NCI-H1436 treated with DMSO at 0.1 percent for 48 hours (cell line): ENCODE results near the gene TSKU.
"Not testable (repeated sequence)": the region's sequence is repeated elsewhere in the genome, so short reads cannot be mapped to it uniquely, and the experiment has no call there.

ENCODE experiments used
- DNase-seq: peaks from one replicate; lab custom pipeline; 2025; lab: John Stamatoyannopoulos, UW

Gene TSKU

DNA sequence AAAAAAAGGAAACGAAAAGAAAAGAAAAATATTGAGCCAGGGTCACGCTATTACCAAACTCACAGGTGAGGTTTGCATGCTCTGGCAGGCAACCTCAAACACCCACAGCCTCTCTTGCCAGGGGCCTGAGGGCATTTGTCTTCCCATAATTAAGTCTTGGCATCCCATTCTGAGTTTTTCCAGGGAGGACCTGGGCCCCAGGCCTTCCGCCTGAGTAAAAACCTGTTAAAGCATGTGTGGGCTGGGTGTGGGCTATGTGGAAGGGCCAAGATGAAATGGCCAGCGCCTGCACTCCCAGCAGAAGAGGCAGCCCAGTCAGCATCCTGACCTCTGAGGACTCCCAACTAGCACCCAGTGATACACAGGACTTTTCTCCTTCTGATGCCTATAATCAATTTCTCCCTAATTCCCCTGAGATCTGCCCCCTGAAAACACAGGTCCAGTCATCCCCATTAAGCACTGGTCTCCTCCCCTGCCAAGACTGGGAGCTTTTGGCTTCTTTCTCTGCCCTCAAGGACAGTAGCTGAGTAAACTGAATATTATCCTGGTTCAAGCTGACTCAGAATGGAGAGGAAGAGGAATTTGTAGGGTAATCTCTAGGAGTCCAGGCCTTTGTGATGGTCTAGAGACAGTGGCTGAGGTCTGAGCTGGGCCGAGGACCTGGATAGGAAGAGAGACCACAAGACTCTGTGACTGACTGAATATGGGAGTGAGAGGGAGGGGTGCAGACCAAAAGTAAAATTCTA lies 42.0 kb downstream of the TSKU start:
- DNase-seq, result no peak

DNA sequence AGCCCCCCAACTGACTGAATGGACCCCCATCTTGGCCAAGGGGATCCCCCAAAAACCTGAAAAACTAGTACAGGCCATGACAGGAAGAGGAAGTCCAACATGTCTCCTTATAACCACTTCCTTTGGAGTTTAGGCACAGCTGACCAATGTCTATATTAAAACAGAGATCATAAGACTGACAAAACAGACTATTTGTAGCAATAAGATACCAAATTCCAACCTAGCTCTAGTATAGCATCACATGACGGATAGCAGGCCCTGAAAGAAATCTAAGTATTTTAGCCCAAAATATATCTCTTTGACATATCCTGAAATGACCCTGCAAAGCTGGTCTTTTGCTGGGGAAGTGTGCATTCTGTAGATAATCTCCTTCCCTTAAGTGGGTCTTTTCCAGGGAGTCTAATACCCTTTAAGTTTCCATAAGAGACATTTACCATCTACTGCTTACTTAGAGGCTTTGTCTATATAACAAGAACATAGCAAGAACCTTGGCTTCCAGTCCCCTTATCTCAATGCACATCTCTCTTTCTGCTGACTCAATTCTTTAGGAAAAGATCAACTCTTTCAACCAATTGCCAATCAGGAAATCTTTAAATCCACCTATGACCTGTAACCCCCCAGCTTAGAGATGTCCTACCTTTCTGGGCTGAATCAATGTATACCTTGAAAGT lies 42.7 kb downstream of the TSKU start:
- no peak for DNase-seq

DNA sequence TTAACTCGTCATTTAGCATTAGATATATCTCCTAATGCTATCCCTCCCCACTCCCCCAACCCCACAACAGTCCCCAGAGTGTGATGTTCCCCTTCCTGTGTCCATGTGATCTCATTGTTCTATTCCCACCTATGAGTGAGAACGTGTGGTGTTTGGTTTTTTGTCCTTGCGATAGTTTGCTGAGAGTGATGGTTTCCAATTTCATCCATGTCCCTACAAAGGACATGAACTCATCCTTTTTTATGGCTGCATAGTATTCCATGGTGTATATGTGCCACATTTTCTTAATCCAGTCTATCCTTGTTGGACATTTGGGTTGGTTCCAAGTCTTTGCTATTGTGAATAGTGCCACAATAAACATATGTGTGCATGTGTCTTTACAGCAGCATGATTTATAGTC lies 43.4 kb downstream of the TSKU start:
- not testable (repeated sequence) for DNase-seq

DNA sequence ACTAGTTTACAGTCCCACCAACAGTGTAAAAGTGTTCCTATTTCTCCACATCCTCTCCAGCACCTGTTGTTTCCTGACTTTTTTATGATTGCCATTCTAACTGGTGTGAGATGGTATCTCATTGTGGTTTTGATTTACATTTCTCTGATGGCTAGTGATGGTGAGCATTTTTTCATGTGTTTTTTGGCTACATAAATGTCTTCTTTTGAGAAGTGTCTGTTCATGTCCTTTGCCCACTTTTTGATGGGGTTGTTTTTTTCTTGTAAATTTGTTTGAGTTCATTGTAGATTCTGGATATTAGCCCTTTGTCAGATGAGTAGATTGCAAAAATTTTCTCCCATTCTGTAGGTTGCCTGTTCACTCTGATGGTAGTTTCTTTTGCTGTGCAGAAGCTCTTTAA lies 43.8 kb downstream of the TSKU start:
- not testable (repeated sequence) for DNase-seq

DNA sequence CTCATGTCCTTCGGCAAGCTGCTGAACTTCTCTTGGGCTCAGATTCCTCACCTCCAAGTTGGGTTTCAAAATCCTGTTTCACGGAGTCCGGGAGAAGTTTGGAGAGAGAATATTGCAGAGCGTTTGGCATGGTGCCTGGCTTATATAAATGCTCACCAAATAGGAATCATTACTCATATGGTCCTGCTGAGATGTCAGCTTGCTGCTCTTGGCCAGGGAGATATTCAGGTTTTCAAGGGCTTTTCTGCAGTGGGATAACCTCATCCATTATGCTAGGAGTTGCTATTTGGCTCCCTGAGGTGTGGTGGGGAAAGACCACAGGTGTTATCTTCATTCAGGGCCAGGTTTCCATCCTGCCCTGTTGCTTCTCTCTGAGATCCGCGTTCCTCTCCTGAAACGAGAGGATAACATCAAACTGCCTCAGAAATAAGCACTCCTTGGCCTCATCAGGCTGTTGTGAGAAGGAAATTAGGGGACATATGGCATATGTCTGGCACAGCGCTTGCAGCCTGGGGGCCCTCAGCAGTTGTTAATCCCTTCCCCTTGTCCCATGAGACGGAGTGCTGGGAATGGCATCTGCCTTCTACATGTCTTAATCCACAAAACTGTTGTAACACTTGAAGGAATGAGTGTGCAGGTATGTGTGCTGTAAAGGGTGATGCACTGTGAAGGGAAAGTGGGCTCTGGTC lies 47.6 kb downstream of the TSKU start:
- DNase-seq, result no peak

DNA sequence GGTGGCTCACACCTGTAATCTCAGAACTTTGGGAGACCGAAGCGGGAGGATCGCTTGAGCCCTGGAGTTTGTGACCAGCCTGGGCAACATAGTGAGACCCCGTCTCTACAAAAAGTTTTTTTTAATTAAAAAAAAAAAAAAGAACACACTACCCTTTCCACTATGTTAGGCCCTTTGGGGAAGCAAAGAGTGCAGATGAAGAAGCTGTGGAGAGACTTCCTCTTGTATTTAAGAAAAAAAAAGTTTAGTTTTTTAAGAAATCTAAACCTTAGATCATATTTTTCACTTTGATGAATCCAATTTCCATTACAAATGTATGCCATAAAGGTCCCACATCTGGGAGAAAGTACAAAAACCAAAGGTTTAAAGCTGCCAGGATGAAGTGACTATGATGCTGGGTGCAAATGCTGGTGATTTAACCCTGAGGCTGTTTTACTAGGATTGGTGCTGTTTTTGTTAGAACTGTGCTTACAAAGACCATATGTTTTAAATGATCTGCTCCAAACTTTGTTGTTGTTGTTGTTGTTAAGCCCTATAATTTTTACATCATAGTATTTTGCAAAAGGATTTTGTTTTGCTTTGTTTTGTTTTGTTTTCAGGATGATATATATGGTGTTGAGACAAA lies 48.6 kb downstream of the TSKU start:
- DNase-seq, result no peak

DNA sequence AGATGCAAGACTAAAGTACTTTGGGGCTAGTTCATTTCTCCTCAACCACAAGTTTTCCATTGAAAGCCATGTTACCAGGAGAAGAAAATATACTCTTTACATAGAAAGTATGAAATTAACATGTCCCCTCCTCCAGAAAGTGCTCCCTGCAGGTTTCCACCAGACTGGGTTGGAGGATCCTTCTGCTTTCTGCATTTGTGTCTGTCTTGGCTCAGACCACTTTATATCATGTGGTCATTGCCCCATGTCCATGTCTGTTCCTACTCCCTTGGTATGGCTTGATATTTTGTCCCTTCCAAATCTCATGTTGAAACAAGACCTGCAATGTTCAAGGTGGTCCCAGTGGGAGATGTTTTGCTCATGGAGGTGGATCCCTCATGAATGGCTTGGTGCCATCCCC lies 49.2 kb downstream of the TSKU start:
- DNase-seq, result no peak

DNA sequence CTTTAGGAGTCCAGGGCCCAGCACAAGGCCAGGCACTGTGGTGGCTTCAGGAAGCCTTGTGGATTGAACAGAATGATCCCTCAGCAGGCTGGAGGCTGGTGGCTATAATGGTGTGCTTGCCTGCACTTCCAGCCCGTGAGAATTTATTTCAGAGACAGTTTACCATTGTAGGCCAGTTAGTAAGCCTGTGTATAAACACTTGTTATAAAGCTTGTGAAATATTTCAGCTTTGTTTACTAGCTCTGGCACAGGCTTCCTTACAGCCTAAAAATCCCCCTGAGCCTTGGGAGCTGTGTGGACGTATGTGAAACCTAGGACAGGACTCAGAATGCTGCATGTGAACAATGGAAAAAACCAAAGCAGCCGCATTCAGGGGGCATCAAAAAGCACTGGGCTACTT lies 51.0 kb downstream of the TSKU start:
- DNase-seq, result no peak

DNA sequence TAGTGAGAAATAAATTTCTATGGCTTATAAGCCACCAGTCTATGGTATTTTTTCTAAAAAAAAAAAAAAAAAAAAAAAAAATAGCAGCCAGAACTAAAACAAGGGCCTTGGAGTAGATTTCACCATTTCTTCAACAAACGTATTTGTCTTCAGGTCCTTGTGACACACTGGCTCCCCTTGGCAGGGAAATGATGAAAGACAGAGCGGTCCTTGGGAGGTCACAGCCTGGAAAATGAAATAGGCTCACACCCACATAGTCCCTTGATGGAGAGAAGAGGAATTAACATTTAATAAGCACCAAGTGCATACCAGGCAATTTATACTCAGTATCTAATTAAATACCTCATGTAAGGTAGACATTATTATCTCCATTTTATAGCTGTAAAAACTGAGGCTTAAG lies 51.9 kb downstream of the TSKU start:
- no peak for DNase-seq

DNA sequence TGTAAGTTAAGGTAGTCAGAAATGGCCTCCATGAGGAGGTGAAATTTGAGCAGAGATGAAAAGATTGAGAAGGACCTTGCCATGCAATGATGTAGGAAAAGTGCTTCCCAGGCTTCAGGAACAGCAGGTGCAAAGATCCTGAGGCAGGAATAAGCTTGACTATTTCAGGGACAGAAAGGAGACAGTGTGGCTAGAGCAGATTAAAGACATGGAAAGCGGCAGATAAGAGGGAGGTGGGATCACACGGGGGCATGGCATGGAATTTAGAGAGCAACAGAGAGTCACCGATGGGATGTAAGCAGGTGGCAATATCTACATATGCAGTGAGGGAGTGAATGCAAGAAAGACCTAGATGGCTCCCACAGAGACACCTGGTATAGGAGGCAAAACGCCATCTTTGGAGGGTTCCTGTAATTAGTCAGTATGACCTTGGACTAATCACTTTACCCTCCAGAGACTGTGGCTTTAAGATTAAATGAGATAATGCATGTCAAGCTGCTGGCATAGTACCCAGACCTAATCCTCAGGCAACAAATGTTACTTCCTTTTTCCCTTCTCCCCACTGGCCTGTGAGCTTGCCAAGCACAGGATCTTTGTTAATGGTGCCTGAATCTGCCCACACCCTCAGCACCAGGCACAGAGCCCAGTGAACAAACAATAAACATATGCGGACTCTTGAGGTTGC lies 52.9 kb downstream of the TSKU start:
- DNase-seq, result no peak

DNA sequence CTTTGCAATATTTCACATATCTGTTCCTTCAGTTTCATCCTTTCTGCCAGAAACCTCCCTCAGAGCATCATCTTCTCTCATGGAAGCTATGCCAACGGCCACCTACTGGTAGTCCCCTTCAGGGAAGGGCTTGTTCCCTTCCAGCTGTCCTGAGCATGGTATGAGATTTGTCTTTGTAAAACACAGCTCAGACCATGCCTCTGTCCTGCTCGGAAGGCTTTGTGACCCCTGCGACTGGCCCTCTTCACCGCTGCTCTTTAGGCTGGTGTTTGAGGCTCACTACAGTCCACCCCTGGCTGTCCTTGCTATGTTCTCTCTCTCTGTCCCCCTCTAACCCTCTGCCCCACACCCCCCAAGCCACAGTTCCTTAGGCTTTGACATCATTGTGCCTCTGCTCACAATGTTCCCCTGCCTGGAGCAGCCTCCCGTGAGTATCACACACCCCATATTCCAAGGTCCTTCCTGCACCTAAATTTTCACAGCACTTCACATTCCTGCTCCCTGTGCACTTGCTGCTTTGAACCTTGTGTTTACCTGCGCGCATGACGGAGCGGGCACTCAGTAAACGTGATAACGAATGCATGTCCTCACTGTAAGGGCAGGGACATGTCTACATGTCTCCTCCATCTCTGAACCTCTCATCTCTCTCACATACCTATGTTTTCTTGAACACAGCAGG lies 53.6 kb downstream of the TSKU start:
- no peak for DNase-seq

DNA sequence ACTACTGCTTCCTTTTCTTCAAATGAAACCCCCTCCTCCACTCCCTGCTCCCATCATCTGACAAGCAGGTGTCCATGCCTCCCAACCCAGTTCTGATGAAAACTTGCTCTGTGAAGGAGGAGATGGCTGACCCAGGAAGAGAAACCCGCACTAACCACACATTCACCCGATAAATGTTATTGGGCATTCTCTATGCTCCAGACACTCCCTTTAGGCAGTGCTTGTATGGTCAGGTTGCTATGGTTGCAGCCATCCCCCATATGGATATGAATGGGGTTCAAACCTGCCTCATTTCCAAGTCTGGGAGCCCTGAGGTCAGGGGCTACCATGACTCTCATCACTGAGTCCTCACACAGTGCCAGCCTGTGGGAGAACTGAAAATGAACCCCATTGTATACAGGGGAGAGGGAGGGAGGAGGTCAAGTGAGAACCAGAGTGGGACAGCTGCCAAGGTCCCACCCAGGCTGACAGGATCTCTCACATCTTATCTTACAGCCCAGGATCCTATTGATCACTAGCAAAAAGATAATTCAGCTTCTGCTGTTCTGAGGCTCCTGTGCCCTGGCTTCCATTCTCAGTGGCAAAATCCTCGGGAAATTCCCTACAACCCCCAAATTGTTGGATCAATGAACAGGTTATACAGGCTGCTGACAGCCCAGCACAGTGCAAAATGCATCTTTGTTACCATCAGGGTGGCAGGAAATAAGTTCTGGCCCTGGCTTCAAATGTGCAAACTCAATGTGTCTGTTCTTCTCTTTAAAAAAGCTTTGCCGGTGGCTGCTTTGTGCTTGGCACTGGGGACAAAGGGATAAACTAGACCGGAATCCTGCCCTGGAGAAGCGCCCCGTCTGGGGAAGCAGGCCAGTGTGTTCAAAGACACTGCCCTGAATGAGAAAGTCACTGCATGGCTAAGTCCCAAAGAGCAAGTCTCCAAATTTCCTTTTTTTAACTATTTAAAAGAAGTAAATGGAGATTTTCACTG lies 54.8 kb downstream of the TSKU start:
- DNase-seq, result no peak

DNA sequence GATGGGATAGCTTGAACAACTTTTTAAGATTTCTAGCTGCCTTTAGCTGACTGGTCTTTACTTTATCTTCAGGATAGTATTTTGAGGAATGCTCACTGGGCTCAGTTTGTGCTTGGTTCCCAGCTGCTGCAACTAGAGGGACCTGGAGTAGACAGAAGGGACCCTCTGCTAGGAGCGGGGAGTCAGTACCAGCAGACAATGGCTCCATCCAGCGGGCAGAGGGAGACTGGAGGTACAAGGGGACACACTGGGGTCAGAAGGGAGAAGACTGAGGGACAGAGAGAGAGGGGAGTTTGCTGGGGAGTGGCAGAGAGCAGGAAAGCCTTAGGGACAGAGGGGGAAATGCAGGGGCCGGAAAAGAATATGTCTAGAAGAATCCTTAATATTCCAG lies 55.5 kb downstream of the TSKU start:
- DNase-seq, result no peak

DNA sequence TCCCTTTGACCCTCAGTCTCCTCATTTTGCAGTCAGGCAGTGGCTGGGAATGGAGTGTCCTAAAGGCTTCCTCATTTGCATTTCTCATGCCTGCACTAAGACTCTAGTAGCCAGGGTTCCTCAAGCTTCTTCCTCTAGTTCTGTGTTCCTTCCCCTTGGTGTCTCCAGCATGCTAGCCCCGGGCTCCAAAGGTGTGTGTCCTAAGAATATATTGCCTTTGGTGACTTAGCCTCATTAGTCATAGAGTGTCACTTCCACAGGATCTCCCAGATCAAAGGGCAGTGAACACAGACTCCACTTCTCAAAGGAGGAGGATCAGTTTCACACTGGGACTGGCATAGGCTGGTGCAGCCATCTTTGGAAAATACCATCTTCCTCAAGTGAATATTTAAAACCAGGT lies 56.2 kb downstream of the TSKU start:
- no peak for DNase-seq

DNA sequence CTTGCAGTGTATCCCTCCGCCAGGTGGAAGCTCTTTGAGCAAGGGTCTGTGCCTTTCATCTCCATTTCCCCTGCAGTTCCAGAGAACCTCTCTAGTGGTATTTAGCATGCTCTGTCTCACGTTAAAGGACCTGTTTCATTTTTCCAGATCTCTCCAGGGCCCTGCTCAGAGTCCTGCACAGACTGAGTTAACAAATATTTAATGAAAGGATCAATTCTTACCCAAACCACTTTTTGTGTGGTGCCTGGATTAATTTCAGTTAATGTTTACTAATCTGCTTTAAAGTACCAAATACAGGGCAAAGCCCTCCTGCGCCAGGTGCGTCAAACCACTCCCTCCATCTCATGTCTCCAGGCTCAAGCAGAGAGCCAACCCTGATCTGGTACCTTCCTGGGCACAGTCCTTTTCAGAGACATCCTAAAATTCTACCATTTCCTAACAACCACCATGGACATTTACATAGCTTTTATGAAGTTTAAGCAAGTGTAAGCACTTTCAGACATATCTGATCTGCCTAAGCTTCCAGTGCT lies 58.8 kb downstream of the TSKU start:
- no peak for DNase-seq

DNA sequence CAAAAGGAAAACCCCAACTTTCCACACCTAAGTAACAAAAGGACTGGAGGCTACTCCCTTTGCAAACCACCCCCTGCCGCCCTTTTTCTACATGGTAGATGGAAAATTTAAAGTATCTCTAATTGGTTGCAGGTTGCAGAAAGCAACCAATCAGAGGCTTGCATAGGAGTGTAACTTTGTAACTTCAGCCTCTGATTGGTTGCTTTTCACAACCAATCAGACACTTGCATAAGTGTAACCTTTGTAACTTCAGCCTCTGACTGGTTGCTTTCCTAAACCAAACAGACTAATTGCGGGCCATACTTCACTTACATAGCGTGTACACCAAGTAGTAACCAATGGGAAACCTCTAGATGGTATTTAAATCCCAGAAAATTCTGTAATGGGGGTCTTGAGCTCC lies 60.8 kb downstream of the TSKU start:
- DNase-seq, result no peak

DNA sequence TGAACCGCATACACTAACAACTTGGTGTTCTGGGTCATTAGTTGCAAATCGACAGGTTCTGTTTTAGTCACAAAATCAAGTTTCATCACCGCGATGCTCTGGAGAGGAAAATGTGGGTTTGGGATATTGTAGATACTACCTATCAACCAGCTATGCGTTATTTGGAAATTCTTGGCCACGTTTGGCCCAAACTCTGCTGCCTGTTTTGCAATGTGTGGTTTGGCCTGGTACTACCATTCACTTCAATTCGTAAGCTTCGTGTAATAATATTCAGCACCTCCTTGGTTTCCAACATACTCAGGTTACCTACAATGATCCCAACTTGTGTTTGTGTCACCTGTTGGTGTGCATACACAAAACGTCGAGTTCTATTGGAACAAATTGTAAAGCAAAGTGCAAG lies 61.4 kb downstream of the TSKU start:
- DNase-seq, result no peak

DNA sequence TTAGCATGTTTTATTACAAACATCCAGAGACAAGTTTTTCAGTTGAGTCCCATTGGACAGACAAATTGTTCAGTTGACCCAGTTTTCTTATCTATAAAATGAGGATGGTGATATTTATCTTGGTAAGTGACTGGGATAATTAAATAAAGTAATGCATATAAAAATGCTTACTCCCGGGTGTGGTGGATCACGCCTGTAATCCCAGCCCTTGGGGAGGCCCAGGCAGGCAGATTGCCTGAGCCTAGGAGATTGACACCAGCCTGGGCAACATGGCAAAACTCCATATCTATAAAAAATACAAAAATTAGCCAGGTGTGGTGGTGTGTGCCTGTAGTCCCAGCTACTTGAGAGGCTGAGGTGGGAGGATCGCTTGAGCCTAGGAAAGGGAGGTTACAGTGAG lies 61.9 kb downstream of the TSKU start:
- no peak for DNase-seq

DNA sequence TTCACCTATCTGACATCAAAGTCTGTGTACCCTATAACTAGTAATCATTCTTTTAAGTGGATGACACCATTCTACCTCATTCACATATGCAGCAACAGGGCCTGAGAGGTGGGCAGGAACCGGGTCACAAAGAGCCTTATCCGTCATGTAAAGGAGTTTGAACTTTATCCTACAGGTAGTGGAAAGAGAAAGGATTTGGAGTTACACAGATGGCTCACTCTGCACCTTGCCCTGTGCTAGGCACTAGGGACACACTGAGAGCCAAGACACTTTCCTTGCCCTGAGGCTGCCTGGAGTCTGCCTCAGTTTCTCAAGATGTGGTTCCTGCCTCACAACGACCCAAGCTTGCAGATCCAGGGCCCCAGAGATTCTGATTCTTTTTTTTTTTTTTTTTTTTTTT lies 63.3 kb downstream of the TSKU start:
- DNase-seq, result no peak
